HFF-Myc (cell line): ENCODE data around the gene BTRC.
A peak's percentile ranks its signal among the peaks of the same experiment; 100 is the strongest.

Source experiments
- DNase-seq: peaks from one replicate; pipeline ENCODE4 v3.0.0-alpha.2; 2011; ENCODE audit warnings: low read depth; ENCODE audit errors: extremely low read depth
- H3K4me3 ChIP-seq: replicated peaks from 2 replicates; pipeline ENCODE4 v1.5.1; 2011; ENCODE audit warnings: low read depth, mild to moderate bottlenecking, control low read depth, low read length
- CTCF ChIP-seq: IDR thresholded peaks from 2 replicates; pipeline ENCODE4 v1.5.1; 2012; ENCODE audit warnings: mild to moderate bottlenecking, low read depth, low read length, control low read depth; ENCODE audit errors: missing control alignments

Gene BTRC

GRCh38 chr10:101482568-101482967 is 128.6 kb downstream of the BTRC start:
- H3K4me3 ChIP-seq: no peak overlapping the region
- no peak for DNase-seq
- TF ChIP-seq CTCF: no peak

- H3K4me3 ChIP-seq: no peak overlapping the region
- no peak for DNase-seq
- TF ChIP-seq CTCF: no peak
These were observed 130.3 kb downstream of the BTRC start for GRCh38 chr10:101484175-101484745.

GRCh38 chr10:101485207-101485606 is 131.2 kb downstream of the BTRC start:
- no peak for TF ChIP-seq CTCF
- DNase-seq: no peak
- no peak overlapping the region for H3K4me3 ChIP-seq

- H3K4me3 ChIP-seq: no peak overlapping the region
- no peak for DNase-seq
- TF ChIP-seq CTCF: no peak
These were observed 132.0 kb downstream of the BTRC start for GRCh38 chr10:101485681-101486554.

GRCh38 chr10:101487399-101487798 is 133.4 kb downstream of the BTRC start:
- TF ChIP-seq CTCF: no peak
- no peak for DNase-seq
- no peak overlapping the region for H3K4me3 ChIP-seq

GRCh38 chr10:101489355-101489754 is 135.4 kb downstream of the BTRC start:
- peak; percentile 10 for DNase-seq
- H3K4me3 ChIP-seq: no peak overlapping the region
- no peak for TF ChIP-seq CTCF
